ACC112 (cell line): ENCODE data around the gene SMIM5.
"Not testable (repeated sequence)": the region's sequence is repeated elsewhere in the genome, so short reads cannot be mapped to it uniquely, and the experiment has no call there.

ENCODE experiments used
- H2AFZ ChIP-seq: fragments of 200-600 bp; sonication (generic); one replicate; pipeline ENCODE4 v1.6.0; 2017; ENCODE audit warnings: antibody characterized with exemption, low read length; ENCODE audit not compliant: unreplicated experiment
- H3K27ac ChIP-seq: fragments of 200-600 bp; sonication (generic); 2 replicates; pipeline ENCODE4 v1.5.1; 2014; ENCODE audit warnings: low read depth, mild to moderate bottlenecking, antibody characterized with exemption, low read length, moderate library complexity
- H3K27me3 ChIP-seq: fragments of 200-600 bp; sonication (generic); 2 replicates; pipeline ENCODE4 v1.6.1; 2014; ENCODE audit warnings: mild to moderate bottlenecking, antibody characterized with exemption, low read length, moderate library complexity, mixed read lengths; ENCODE audit not compliant: insufficient read depth
- H3K36me3 ChIP-seq: fragments of 200-600 bp; sonication (generic); 2 replicates; pipeline ENCODE4 v1.6.1; 2016; ENCODE audit warnings: mild to moderate bottlenecking, antibody characterized with exemption, low read length, moderate library complexity, mixed read lengths; ENCODE audit not compliant: insufficient read depth
- H3K4me1 ChIP-seq: fragments of 200-600 bp; sonication (generic); one replicate; pipeline ENCODE4 v1.6.1; 2016; ENCODE audit warnings: low read length, mixed read lengths; ENCODE audit not compliant: insufficient read depth, unreplicated experiment, control insufficient read depth
- H3K4me3 ChIP-seq: fragments of 200-600 bp; sonication (generic); 2 replicates; pipeline ENCODE4 v1.5.1; 2014; ENCODE audit warnings: mild to moderate bottlenecking, low read depth, low read length
- H3K79me2 ChIP-seq: fragments of 200-600 bp; sonication (generic); one replicate; pipeline ENCODE4 v1.6.0; 2016; ENCODE audit warnings: low read length; ENCODE audit not compliant: control insufficient read depth, unreplicated experiment, insufficient read depth

The SMIM5 gene

DNA sequence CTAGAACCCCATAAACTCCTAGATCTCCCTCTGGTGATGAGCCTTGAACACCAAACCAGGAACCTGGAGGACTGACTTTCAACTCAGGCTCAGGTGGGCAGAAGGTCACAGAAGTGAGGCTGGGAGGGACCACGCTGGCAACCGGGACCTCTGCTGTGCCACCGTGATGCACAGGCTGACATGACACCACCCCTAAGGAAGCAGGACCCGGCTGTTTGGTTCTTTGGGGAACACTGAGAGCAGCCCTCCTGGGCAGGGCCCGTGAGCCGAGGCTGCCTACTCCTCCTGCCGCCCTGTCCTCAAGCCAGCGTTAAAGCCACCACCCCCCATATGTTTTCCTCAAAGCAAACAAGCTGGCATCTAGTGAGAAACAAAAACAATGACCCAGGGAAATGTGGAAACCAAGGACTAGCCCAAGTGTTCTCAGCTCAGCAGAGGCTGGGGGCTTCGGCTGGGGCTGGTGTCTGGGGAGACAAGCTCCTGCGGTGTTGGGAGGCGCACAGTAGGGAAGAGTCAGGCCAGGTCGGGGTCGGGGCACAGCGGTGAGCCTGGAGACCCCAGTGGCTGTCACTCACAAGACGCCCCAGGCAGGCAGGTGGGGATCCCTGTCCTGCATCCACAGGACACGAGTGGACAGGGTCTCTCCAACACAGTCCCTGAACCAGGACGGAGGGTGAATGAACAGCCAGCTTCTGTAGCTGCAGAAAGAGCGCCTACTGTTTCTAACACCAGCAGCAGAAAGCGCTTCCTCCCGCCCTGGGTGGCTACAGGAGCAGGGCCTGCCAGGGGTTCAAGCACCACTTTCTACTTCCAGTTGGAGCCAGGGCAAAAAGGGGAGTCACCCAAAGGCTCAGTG is 1.7 kb downstream of the SMIM5 start:
- H3K4me3 ChIP-seq, result no peak overlapping the region
- H3K27ac ChIP-seq, result no peak overlapping the region
- H2AFZ ChIP-seq, result no peak overlapping the region
- no peaks in the 10 kb centered on the region for H3K27me3 ChIP-seq
- no peaks in the 10 kb centered on the region for H3K79me2 ChIP-seq
- H3K36me3 ChIP-seq, result no peaks in the 10 kb centered on the region
- H3K4me1 ChIP-seq, result peaks cover 13% of the 10 kb centered on the region

DNA sequence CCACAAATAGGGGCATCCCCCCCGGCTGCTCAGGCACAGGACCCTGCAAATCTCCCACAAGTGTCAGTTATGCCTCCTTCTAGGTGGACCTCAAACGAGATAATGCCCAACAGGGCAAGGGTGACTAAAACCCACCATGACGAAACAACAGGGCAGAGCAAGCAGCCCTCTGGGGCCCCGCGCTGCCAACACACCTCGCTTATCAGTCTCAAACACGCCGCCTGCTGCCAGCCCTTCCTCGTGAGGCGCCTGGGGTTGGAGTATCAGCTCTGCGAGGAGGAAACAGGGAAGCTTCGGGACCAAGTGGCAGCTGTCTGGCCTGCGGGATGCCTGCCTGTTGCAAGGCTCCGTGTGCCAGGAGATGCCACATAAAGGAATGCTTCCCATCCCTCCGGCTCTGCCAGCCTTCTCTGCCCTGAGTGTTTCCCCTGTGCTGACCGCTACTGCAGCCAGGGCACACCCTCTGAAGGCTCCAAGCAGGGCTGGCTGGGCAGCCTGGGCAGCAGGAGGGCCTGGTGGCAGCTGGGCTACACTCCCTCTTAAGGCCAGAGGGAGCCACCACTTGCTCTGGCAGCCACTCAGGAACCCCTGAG is 2.5 kb downstream of the SMIM5 start:
- no peak overlapping the region for H3K27ac ChIP-seq
- peaks cover 13% of the 10 kb centered on the region for H3K4me1 ChIP-seq
- H3K4me3 ChIP-seq, result no peak overlapping the region
- H3K79me2 ChIP-seq, result no peaks in the 10 kb centered on the region
- no peak overlapping the region for H2AFZ ChIP-seq
- no peaks in the 10 kb centered on the region for H3K27me3 ChIP-seq
- no peaks in the 10 kb centered on the region for H3K36me3 ChIP-seq

DNA sequence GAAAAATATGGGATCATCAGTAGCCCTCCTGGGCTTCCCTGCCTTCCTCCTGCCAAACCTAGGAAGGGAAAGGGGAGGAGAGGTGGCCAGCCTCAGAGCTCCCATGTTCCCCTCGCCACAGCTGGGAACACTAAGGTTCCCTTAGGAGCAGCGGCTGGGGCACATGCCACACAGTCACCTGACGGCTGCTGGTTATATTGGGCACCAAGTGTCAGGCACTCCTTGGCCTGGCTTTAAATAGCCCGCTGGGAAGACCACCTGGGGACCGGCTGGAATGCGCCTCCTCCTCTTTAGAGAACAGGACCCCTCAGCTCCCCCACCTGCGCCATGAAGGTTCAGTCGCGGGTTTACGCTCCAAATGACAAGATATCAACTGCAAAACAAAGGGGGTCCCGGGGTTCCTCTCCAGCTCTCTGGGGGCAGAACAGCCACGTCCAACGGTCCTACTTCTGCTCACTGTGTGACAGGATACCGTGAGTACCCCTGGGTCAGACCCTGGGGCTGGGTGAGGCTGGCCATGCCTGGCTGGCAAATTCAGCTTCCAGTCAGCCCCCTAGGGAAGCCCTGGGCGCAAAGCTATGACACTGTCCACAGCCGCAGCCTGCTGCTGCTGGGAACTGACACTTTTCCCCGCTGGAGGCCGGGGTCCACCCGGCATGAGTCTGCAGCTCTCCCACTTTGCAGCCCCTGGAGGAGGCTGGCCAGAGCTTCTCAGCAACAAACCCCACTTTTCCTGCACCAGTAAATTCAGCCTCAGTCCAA is 3.3 kb downstream of the SMIM5 start:
- Histone ChIP-seq H3K4me1 (peaks cover 13% of the 10 kb centered on the region), H3K79me2 (no peaks in the 10 kb centered on the region), H3K4me3 (no peak overlapping the region)

DNA sequence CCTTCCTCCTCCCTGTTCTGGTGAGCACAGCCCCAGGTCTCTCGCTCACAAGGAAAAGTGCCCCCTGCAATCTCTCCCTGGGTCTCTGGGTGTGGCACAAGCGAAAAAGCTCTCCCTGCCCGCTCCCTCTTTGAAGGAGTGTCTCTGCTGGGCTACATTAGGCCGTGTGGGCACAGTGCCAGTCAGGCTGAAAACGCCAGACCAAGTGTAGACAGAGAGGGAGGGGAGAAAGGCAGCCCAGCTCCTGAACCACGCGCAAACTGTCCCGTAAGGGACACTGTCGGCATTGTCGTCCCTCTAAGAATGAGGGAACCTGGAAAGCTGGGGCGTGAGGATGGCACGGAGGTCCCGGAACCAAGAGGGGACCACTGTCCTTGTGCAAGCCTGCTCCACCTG is 3.9 kb downstream of the SMIM5 start:
- H3K4me1 ChIP-seq, result peaks cover 13% of the 10 kb centered on the region
- no peak overlapping the region for H2AFZ ChIP-seq
- no peak overlapping the region for H3K27ac ChIP-seq
- no peak overlapping the region for H3K4me3 ChIP-seq
- H3K79me2 ChIP-seq, result no peaks in the 10 kb centered on the region
- no peaks in the 10 kb centered on the region for H3K27me3 ChIP-seq
- H3K36me3 ChIP-seq, result no peaks in the 10 kb centered on the region

More for the DNA sequence above, 3.3 kb downstream of the SMIM5 start:
- Histone ChIP-seq H3K27me3 (no peaks in the 10 kb centered on the region), H3K36me3 (no peaks in the 10 kb centered on the region), H3K27ac (no peak overlapping the region), H2AFZ (no peak overlapping the region)

DNA sequence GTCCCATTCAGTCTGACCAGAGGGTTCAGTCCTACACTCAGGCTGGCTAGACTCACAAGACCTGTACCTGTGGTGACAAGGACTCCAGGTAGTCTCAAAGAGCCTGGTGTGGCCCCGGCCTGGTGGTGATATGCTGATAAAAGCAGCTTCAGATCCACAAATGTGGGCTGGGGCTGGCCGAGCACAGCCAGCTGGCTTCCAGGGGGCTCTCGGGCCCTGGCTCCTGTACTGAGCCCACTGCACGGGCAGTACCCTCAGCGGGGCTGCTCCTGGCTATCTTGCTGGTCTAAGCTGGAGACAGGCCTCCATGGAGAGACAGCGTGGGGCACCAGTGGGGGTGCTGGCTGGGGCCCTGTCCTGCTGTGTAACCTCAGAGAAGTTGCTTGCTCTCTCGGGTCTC is 4.3 kb downstream of the SMIM5 start:
- no peaks in the 10 kb centered on the region for H3K79me2 ChIP-seq
- no peaks in the 10 kb centered on the region for H3K36me3 ChIP-seq
- H3K4me1 ChIP-seq, result peaks cover 13% of the 10 kb centered on the region
- H2AFZ ChIP-seq, result no peak overlapping the region
- H3K4me3 ChIP-seq, result no peak overlapping the region
- H3K27me3 ChIP-seq, result no peaks in the 10 kb centered on the region
- no peak overlapping the region for H3K27ac ChIP-seq

DNA sequence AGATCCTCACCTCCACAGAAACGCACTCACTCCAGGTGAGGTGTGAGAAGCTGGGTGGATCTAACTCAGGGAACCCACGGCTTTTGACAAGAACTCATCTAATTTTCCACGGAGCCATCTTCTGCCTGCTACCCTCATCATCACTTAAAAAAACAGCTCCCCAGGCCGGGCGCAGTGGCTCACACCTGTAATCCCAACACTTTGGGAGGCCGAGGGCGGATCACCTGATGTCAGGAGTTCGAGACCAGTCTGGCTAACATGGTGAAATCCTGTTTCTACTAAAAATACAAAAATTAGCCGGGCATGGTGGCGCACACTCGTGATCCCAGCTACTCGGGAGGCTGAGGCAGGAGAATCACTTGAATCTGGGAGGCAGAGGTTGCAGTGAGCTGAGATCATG is 4.8 kb downstream of the SMIM5 start:
- peaks cover 13% of the 10 kb centered on the region for H3K4me1 ChIP-seq
- not testable (repeated sequence) for H3K27me3 ChIP-seq, H3K27ac ChIP-seq, H3K36me3 ChIP-seq, H2AFZ ChIP-seq, H3K79me2 ChIP-seq, H3K4me3 ChIP-seq

DNA sequence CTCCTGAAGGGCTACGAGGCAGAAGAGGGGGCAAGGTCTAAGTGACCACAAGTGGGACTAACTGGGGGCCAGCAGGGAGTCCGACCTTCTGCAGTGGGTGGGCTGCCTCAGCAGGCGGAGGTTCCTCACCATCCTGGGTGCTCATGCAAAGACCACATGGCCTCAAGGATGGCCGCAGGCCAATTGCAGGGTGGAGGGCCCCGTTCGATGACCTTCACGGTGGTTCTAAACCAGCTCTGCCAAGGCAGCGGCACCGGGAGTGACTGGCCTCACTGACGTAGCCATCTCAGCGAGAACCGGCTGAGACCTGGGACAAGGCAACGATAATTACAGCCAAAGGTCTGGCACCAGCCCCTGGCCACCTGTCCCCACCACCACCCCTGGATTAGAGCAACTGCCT is 5.7 kb downstream of the SMIM5 start:
- H3K27ac ChIP-seq, result no peak overlapping the region
- H3K79me2 ChIP-seq, result no peaks in the 10 kb centered on the region
- H2AFZ ChIP-seq, result no peak overlapping the region
- H3K27me3 ChIP-seq, result no peaks in the 10 kb centered on the region
- no peak overlapping the region for H3K4me3 ChIP-seq
- H3K4me1 ChIP-seq, result peaks cover 5% of the 10 kb centered on the region
- H3K36me3 ChIP-seq, result no peaks in the 10 kb centered on the region

DNA sequence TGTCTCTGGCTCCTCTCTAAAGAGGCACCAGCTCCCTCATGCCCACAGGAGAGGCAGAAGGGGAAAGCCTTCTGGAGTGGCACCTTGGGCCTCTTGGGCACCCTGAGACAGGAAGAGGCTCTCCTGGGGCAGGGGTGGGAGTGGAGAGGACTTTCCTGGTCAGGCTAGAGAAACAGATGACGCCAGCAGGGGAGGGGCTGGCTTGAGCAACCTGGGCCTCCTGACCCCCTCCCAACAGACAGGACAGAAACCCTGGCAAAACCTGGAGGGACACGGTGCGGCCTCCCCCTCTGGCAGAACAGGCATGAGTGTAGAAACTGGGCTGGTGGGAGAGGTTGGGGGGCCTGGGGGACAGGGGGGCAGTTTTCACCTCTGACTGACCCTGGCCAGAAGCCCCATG is 6.1 kb downstream of the SMIM5 start:
- Histone ChIP-seq H3K36me3 (no peaks in the 10 kb centered on the region), H3K79me2 (no peaks in the 10 kb centered on the region), H3K27me3 (no peaks in the 10 kb centered on the region), H3K4me1 (peaks cover under 1% of the 10 kb centered on the region), H3K4me3 (no peak overlapping the region), H3K27ac (no peak overlapping the region), H2AFZ (no peak overlapping the region)

DNA sequence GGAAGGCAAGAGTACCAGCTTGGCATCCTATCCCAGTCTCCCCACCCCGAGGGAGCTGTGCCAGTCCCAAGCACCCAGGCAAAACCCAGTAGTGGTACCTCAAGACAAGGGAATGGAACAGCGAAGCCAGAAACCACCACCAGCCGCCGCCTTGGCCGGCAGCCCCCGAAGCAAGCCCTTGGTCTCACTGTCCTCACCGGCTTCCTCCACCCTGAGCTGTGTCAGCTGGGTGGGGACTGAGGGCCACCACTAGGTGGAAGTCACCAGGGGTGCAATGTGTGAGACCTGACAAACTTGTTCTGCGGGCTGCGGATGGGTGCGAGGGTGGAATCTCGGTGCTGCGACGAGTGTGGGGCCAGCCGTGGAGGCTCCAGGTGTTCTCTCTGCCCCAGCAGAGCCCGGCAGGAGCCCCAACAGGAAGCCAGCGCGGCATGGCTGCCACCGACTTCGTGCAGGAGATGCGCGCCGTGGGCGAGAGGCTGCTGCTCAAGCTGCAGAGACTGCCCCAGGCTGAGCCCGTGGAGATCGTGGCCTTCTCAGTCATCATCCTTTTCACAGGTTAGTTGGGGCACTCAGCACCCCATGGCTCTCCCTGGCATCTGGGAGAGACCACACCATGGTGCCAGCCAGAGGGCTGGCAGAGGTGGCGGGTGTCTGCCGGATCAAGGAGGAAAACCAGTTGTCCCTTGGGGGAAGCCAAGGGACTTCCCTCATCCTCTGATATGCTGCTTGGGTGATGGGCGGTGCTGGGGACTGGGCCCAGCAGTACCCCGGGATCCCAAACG is 6.7 kb downstream of the SMIM5 start:
- Histone ChIP-seq H3K27me3 (no peaks in the 10 kb centered on the region), H3K27ac (no peak overlapping the region), H3K36me3 (no peaks in the 10 kb centered on the region), H3K79me2 (no peaks in the 10 kb centered on the region), H3K4me1 (no peaks in the 10 kb centered on the region), H2AFZ (no peak overlapping the region), H3K4me3 (no peak overlapping the region)

DNA sequence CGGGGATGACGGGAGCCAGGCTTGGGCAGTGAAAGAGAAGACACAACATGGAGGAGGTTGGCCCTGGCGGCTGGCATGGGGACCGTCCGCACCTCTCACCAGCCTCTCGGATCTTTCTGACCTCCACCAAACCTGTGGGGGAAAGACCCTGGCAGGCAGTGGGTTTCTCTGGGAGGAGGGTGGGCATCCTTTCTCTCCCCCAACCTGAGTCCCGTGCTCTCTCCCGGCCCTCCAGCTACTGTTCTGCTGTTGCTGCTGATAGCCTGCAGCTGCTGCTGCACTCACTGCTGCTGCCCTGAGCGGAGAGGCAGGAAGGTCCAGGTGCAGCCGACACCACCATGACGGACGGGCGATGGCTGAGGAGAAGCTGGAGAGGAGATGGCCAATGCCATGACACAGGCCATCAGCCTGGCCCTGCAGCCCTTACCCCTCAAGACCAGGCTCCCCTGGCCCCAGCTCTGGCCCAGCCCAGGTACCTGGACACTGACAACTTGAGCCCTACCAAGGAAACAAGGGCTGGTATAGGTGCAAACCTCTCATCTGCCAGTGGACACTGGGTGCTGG is 7.4 kb downstream of the SMIM5 start:
- Histone ChIP-seq H3K4me3 (no peak overlapping the region), H3K4me1 (no peaks in the 10 kb centered on the region), H2AFZ (no peak overlapping the region), H3K79me2 (no peaks in the 10 kb centered on the region), H3K27ac (no peak overlapping the region), H3K27me3 (no peaks in the 10 kb centered on the region), H3K36me3 (no peaks in the 10 kb centered on the region)
